ENCODE data around the gene SV2B. TPM values are rescaled to one million over a fixed set of nuclear protein-coding genes. Genes with fewer than 3 reads are reported as not detected.

Gene SV2B
- total RNA-seq, 1 experiment from 2014 or later: not detected

DNA sequence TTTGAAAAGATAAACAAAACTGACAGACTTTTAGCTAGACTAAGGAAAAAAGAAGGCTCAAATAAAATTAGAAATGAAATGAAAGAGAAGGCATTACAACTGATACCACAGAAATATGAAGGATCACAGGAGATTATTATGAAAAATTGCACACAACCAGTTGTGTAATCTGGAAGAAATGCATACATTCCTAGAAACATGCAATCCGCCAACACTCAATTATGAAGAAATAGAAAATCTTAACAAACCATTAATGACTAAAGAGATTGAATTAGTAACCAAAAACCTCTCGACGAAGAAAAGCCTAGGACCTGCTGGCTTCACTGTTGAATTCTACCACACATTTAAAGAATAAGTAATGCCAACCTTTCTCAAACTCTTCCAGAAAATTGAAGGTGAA lies 149.5 kb downstream of the SV2B start:
- Histone ChIP-seq H3F3A (ENCODE audit: low read length, unreplicated experiment) (no peaks in the 10 kb centered on the region), H3K27me3 (ENCODE audit: low read length) (peaks cover 32% of the 10 kb centered on the region)
- POLR2A ChIA-PET (ENCODE audit: unreplicated experiment): no interaction called here

DNA sequence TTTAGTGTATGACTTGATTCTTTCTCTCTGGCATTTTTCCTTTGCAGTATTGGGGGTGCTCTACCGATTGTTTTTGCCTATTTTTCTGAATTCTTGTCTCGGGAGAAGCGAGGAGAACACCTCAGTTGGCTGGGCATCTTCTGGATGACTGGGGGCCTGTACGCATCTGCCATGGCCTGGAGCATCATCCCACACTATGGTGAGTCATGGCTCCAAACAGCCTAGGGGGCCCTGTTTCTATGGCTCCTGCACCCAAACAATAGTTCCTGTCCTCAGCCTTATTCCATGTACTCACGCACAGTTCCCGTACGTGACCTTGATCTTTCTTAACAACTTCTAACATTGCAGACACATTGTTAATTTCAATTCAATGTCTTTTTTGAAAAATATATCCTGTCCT lies 152.3 kb downstream of the SV2B start:
- no peak overlapping the region for H3K4me3 ChIP-seq (ENCODE audit: low read length)
- H3K4me2 ChIP-seq (ENCODE audit: low read length): no peak overlapping the region
- H3F3A ChIP-seq (ENCODE audit: low read length, unreplicated experiment): no peaks in the 10 kb centered on the region
- peaks cover 47% of the 10 kb centered on the region for H3K27me3 ChIP-seq (ENCODE audit: low read length)
- H3K36me3 ChIP-seq (ENCODE audit: low read depth, low read length): no peaks in the 10 kb centered on the region
- ChIA-PET POLR2A (ENCODE audit: unreplicated experiment) (no interaction called here), CTCF (no interaction called here)
- ATAC-seq (no peak), DNase-seq (no peak)
- H3K4me1 ChIP-seq (ENCODE audit: insufficient read depth, low read length): no peaks in the 10 kb centered on the region
- intact Hi-C loops (cut with micrococcal nuclease): no loop called here
- no peaks in the 10 kb centered on the region for H3K9me2 ChIP-seq (replicated peaks; ENCODE audit: low read length)
- BruUV-seq (replicated peaks): no TSS peak
- H2AFZ ChIP-seq (ENCODE audit: low read length): no peak overlapping the region
- no peaks in the 10 kb centered on the region for H3K79me2 ChIP-seq (ENCODE audit: low read length)
- TF ChIP-seq EZH2phosphoT487 (IDR thresholded peaks at IDR 0.05; ENCODE audit: borderline replicate concordance, low read length): no peak
- no peak for TF ChIP-seq EZH2 (IDR thresholded peaks at IDR 0.05; ENCODE audit: low read length, unreplicated experiment)
- TF ChIP-seq CTCF (conservative IDR thresholded peaks at IDR 0.05; ENCODE audit: low read depth, low read length): no peak
- H3K27ac ChIP-seq (ENCODE audit: low read length): no peak overlapping the region
- no peaks in the 10 kb centered on the region for H3K9me3 ChIP-seq (ENCODE audit: low read length)
- H3K9ac ChIP-seq (ENCODE audit: low read length): no peak overlapping the region
- H4K20me1 ChIP-seq (ENCODE audit: low read length): no peaks in the 10 kb centered on the region

More for the DNA sequence above, 149.5 kb downstream of the SV2B start:
- Histone ChIP-seq H3K4me1 (ENCODE audit: insufficient read depth, low read length) (no peaks in the 10 kb centered on the region), H3K9ac (ENCODE audit: low read length) (no peak overlapping the region), H4K20me1 (ENCODE audit: low read length) (no peaks in the 10 kb centered on the region), H3K36me3 (ENCODE audit: low read depth, low read length) (no peaks in the 10 kb centered on the region), H3K4me2 (ENCODE audit: low read length) (no peak overlapping the region), H2AFZ (ENCODE audit: low read length) (no peak overlapping the region), H3K27ac (ENCODE audit: low read length) (no peak overlapping the region), H3K9me3 (ENCODE audit: low read length) (no peaks in the 10 kb centered on the region), H3K9me2 (replicated peaks; ENCODE audit: low read length) (no peaks in the 10 kb centered on the region), H3K4me3 (ENCODE audit: low read length) (no peak overlapping the region), H3K79me2 (ENCODE audit: low read length) (no peaks in the 10 kb centered on the region)
- CTCF ChIA-PET: no interaction called here
- ATAC-seq: no peak
- BruUV-seq (replicated peaks): no TSS peak
- intact Hi-C loops (cut with micrococcal nuclease): loop anchor here (2.0 kb wide), 1 partner anchor 27 kb away; no protein-coding TSS in a partner anchor
- TF ChIP-seq EZH2phosphoT487 (IDR thresholded peaks at IDR 0.05; ENCODE audit: borderline replicate concordance, low read length): no peak
- TF ChIP-seq CTCF (conservative IDR thresholded peaks at IDR 0.05; ENCODE audit: low read depth, low read length): no peak
- no peak for TF ChIP-seq EZH2 (IDR thresholded peaks at IDR 0.05; ENCODE audit: low read length, unreplicated experiment)
- no peak for DNase-seq

DNA sequence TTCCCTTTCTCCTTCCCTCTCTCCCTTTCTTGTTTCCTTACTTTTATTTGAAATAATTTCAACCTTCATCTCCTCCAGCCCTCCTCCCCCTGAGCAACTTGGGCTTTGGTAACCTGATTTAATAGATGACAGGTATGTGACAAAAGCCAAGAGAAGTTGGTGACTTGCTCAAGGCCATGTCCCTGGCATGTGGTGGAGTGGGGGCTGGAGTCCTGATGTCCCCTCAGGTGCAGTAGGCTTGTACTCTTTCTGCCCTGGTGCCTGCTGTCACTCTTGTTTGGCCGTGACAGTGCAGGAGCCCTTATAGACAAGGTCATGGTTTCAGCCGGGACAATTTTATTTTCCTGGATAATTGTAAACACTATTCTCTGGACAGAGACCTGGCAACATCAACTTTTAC lies 152.7 kb downstream of the SV2B start:
- intact Hi-C loops (cut with micrococcal nuclease): no loop called here
- TF ChIP-seq EZH2 (IDR thresholded peaks at IDR 0.05; ENCODE audit: low read length, unreplicated experiment) (no peak), CTCF (conservative IDR thresholded peaks at IDR 0.05; ENCODE audit: low read depth, low read length) (no peak), EZH2phosphoT487 (IDR thresholded peaks at IDR 0.05; ENCODE audit: borderline replicate concordance, low read length) (no peak)
- Histone ChIP-seq H3K9me3 (ENCODE audit: low read length) (no peaks in the 10 kb centered on the region), H3K4me3 (ENCODE audit: low read length) (no peak overlapping the region), H3K9ac (ENCODE audit: low read length) (no peak overlapping the region), H3K4me2 (ENCODE audit: low read length) (no peak overlapping the region), H3K79me2 (ENCODE audit: low read length) (no peaks in the 10 kb centered on the region), H4K20me1 (ENCODE audit: low read length) (no peaks in the 10 kb centered on the region), H3K27me3 (ENCODE audit: low read length) (peaks cover 51% of the 10 kb centered on the region), H3F3A (ENCODE audit: low read length, unreplicated experiment) (no peaks in the 10 kb centered on the region), H3K9me2 (replicated peaks; ENCODE audit: low read length) (no peaks in the 10 kb centered on the region), H2AFZ (ENCODE audit: low read length) (no peak overlapping the region), H3K27ac (ENCODE audit: low read length) (no peak overlapping the region), H3K36me3 (ENCODE audit: low read depth, low read length) (no peaks in the 10 kb centered on the region), H3K4me1 (ENCODE audit: insufficient read depth, low read length) (no peaks in the 10 kb centered on the region)
- BruUV-seq (replicated peaks): no TSS peak
- ATAC-seq: no peak
- CTCF ChIA-PET: no interaction called here
- DNase-seq: no peak
- POLR2A ChIA-PET (ENCODE audit: unreplicated experiment): no interaction called here
